Karpas-422 (cell line): ENCODE results near the gene ZNF66. TPM values are rescaled to one million over a fixed set of nuclear protein-coding genes. Genes with fewer than 3 reads are reported as not detected.
"Not testable (repeated sequence)": the region's sequence is repeated elsewhere in the genome, so short reads cannot be mapped to it uniquely, and the experiment has no call there.

Experiments used
- DNase-seq: peaks from one replicate; pipeline ENCODE4 v3.0.0-alpha.2; 2015
- H2AFZ ChIP-seq: fragments of 200-600 bp; sonication (generic); 2 replicates; pipeline ENCODE4 v1.6.1; 2014; ENCODE audit warnings: antibody characterized with exemption, low read length, mixed read lengths
- H3K27ac ChIP-seq: fragments of 200-600 bp; sonication (generic); 2 replicates; pipeline ENCODE4 v1.5.1; 2014; ENCODE audit warnings: mild to moderate bottlenecking, low read length, moderate library complexity
- H3K27me3 ChIP-seq: fragments of 200-600 bp; sonication (generic); 2 replicates; pipeline ENCODE4 v1.6.1; 2014; ENCODE audit warnings: low read length, mixed read lengths
- H3K36me3 ChIP-seq: fragments of 200-600 bp; sonication (generic); 2 replicates; pipeline ENCODE4 v1.6.1; 2014; ENCODE audit warnings: low read length, mixed read lengths; ENCODE audit not compliant: insufficient read depth
- H3K4me1 ChIP-seq: fragments of 200-600 bp; sonication (generic); 2 replicates; pipeline ENCODE4 v1.6.1; 2014; ENCODE audit warnings: mild to moderate bottlenecking, low read length, mixed read lengths
- H3K4me2 ChIP-seq: fragments of 200-600 bp; sonication (generic); 2 replicates; pipeline ENCODE4 v1.6.1; 2014; ENCODE audit warnings: low read length, low read depth, mild to moderate bottlenecking; ENCODE audit not compliant: poor library complexity, severe bottlenecking
- H3K4me3 ChIP-seq: fragments of 200-600 bp; sonication (generic); 2 replicates; pipeline ENCODE4 v1.5.1; 2014; ENCODE audit warnings: mild to moderate bottlenecking, antibody characterized with exemption, low read length, mixed read lengths
- H3K79me2 ChIP-seq: fragments of 200-600 bp; sonication (generic); 2 replicates; pipeline ENCODE4 v1.6.1; 2014; ENCODE audit warnings: mild to moderate bottlenecking, low read length, mixed read lengths
- H3K9ac ChIP-seq: fragments of 200-600 bp; sonication (generic); 2 replicates; pipeline ENCODE4 v1.6.0; 2014; ENCODE audit warnings: low read length
- H3K9me2 ChIP-seq: fragments of 200-600 bp; sonication (generic), shearing (Covaris generic); replicated peaks from 2 replicates; pipeline ENCODE4 v1.6.0; 2014; ENCODE audit warnings: mild to moderate bottlenecking, low read length, moderate library complexity; ENCODE audit not compliant: insufficient read depth
- H3K9me3 ChIP-seq: fragments of 300-700, 200-600 bp; sonication (generic); 2 replicates; pipeline ENCODE4 v1.6.1; 2014; ENCODE audit warnings: low read length, mixed read lengths
- H4K20me1 ChIP-seq: fragments of 200-600 bp; sonication (generic); 2 replicates; pipeline ENCODE4 v1.6.1; 2014; ENCODE audit warnings: mild to moderate bottlenecking, antibody characterized with exemption, low read length, low read depth; ENCODE audit not compliant: insufficient read depth
- total RNA-seq: library from RNA; depleted of rRNA; stranded (reverse); fragments of >200 nt; shearing (Covaris generic); gene quantifications from 2 replicates; pipeline ENCODE4 v1.2.3, GENCODE V29; 2014; ENCODE audit warnings: low replicate concordance; rRNA removed

The ZNF66 gene
- total RNA-seq = 9.3 and 30.5 TPM in 2 replicates

- H2AFZ ChIP-seq = peak within 1 kb of the TSS; percentile 85; the same call in 1 of the 2 replicates
Measured at GRCh38 chr19:20776083-20777076, at the start of gene ZNF66. TSS of gene ZNF66 (plus strand) at chr19:20776304. CDS start at chr19:20776448, 144 bp downstream.

DNA sequence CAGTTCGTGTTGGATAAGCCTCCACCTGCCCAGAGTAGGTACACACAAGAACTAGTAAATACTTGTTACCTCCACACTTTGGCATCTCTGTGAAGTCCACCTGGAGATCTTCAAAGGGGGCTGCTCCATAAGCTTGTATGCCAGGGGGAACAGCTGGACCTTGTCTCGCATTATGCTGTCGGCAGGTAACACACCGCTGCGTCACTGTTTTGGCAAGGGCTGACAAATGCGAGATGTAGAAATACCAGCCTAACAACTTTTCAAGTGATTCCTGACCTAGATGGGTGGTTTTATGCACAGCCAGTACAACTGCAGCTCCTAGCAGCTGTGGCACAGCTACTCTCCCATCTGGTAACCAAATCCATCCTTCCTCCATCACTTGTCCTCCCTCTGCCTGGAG, 25.9 kb upstream of the ZNF66 start:
- DNase-seq, H3K4me3 ChIP-seq, H3K27ac ChIP-seq, H4K20me1 ChIP-seq, H3K4me1 ChIP-seq, H3K36me3 ChIP-seq, H3K4me2 ChIP-seq, H3K79me2 ChIP-seq, H2AFZ ChIP-seq, H3K9ac ChIP-seq, H3K9me3 ChIP-seq, H3K9me2 ChIP-seq, H3K27me3 ChIP-seq: not testable (repeated sequence)

More at GRCh38 chr19:20776083-20777076, at the start of gene ZNF66:
- Histone ChIP-seq H3K9ac (peak within 1 kb of the TSS; percentile 91), H3K27ac (peak within 1 kb of the TSS; percentile 65), H3K4me2 (peak within 1 kb of the TSS; percentile 86), H3K36me3 (peaks cover 34% of the 10 kb centered on the region), H3K27me3 (no peaks in the 10 kb centered on the region), H3K4me1 (no peaks in the 10 kb centered on the region), H4K20me1 (no peaks in the 10 kb centered on the region), H3K9me3 (0 out of 2 replicates have a peak, but pooled peaks cover 6% of the 10 kb centered on the region), H3K79me2 (peaks cover 49% of the 10 kb centered on the region), H3K9me2 (no peaks in the 10 kb centered on the region), H3K4me3 (peak within 1 kb of the TSS; percentile 91)
- peak; percentile 99 for DNase-seq

DNA sequence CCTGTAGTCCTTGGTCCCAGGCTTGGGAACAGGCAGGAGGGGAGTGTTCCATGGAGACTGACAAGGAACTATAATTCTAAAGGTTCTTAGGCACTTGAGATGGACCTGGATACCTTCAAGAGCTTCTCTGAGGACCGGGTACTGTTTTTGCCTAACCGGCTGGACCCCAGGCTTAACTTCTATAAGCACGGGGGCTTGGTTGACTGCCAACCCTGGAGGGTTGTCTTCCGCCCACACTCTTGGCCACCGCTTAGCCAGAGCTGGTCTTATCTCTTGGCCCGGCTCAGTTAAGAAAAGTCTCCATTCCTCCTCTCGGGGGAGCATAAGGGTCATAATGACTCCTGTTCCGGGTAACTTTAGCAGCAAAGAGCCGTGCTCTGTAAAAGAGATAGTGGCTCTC, 23.8 kb upstream of the ZNF66 start:
- not testable (repeated sequence) for H3K27ac ChIP-seq, H3K4me3 ChIP-seq

GRCh38 chr19:20769225-20769736, 6.8 kb upstream of the ZNF66 start:
- not testable (repeated sequence) for H3K4me3 ChIP-seq, H3K79me2 ChIP-seq, H3K9me2 ChIP-seq, H3K9me3 ChIP-seq, H2AFZ ChIP-seq, H3K4me1 ChIP-seq, H3K27me3 ChIP-seq, H3K36me3 ChIP-seq, DNase-seq, H3K9ac ChIP-seq, H4K20me1 ChIP-seq, H3K4me2 ChIP-seq, H3K27ac ChIP-seq

More for the DNA sequence above, 23.8 kb upstream of the ZNF66 start:
- H2AFZ ChIP-seq, H3K27me3 ChIP-seq, H3K9me3 ChIP-seq, H3K79me2 ChIP-seq, H3K9ac ChIP-seq, H3K9me2 ChIP-seq, H3K36me3 ChIP-seq, DNase-seq, H3K4me1 ChIP-seq, H3K4me2 ChIP-seq, H4K20me1 ChIP-seq: not testable (repeated sequence)

- Histone ChIP-seq H3K9me2 (no peaks in the 10 kb centered on the region), H3K79me2 (peaks cover 68% of the 10 kb centered on the region), H3K4me1 (no peaks in the 10 kb centered on the region), H4K20me1 (no peaks in the 10 kb centered on the region), H3K36me3 (peaks cover 61% of the 10 kb centered on the region), H3K9ac (no peak overlapping the region), H3K27me3 (no peaks in the 10 kb centered on the region), H3K27ac (no peak overlapping the region), H3K4me3 (no peak overlapping the region), H3K4me2 (no peak overlapping the region), H3K9me3 (peaks cover 39% of the 10 kb centered on the region), H2AFZ (no peak overlapping the region)
- DNase-seq = no peak
Measured at GRCh38 chr19:20787786-20788185, 11.7 kb downstream of the ZNF66 start.

DNA sequence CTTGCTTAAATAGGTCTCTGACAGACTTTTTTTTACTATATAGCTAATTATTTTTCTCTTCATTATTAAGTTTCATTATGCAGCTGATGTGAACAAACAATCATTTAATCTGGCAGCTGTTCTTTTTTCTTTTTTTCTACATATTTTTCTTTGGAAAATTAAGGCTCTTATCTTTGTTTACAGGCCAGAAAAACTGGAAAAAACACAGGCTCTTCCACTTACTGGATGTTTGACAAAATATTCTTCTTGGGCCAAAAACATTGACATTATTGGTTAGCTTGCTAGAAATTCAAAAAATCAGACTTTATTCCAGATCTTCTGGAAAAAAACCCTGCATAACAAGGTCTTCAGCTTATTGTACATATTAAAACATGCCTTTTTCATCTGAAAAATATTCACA, 15.7 kb downstream of the ZNF66 start:
- DNase-seq = no peak
- Histone ChIP-seq H4K20me1 (no peaks in the 10 kb centered on the region), H3K27me3 (no peaks in the 10 kb centered on the region), H3K36me3 (peaks cover 59% of the 10 kb centered on the region), H3K9ac (no peak overlapping the region), H3K9me3 (peaks cover 31% of the 10 kb centered on the region), H3K27ac (no peak overlapping the region), H2AFZ (no peak overlapping the region), H3K79me2 (peaks cover 30% of the 10 kb centered on the region), H3K4me1 (no peaks in the 10 kb centered on the region), H3K9me2 (no peaks in the 10 kb centered on the region), H3K4me2 (no peak overlapping the region), H3K4me3 (no peak overlapping the region)

- H3K4me2 ChIP-seq, H3K4me1 ChIP-seq, DNase-seq, H2AFZ ChIP-seq, H3K27ac ChIP-seq, H3K4me3 ChIP-seq, H3K79me2 ChIP-seq, H4K20me1 ChIP-seq, H3K9ac ChIP-seq, H3K27me3 ChIP-seq, H3K9me2 ChIP-seq: not testable (repeated sequence)
- Histone ChIP-seq H3K9me3 (peaks cover 32% of the 10 kb centered on the region), H3K36me3 (peaks cover 25% of the 10 kb centered on the region)
Measured at GRCh38 chr19:20806311-20807262, 30.5 kb downstream of the ZNF66 start.
